ENCODE data around the gene IFT74. TPM values are rescaled to one million over a fixed set of nuclear protein-coding genes. Genes with fewer than 3 reads are reported as not detected.

Gene IFT74
- total RNA-seq, 1 experiment from 2014 or later = 16.2 TPM

- Histone ChIP-seq H2BK12ac (ENCODE audit: insufficient read length, low read depth, low read length) (no peak overlapping the region), H4K20me1 (ENCODE audit: control insufficient read depth, insufficient read depth, insufficient read length) (no peaks in the 10 kb centered on the region), H4K8ac (replicated peaks; ENCODE audit: insufficient read length, low read depth, low read length) (no peak overlapping the region), H2BK20ac (ENCODE audit: low read depth, low read length, poor library complexity, severe bottlenecking) (no peak overlapping the region), H4K91ac (ENCODE audit: insufficient read length, low read depth, low read length) (no peak overlapping the region), H3K23ac (ENCODE audit: insufficient read length, low read depth, low read length) (no peak overlapping the region), H3K14ac (ENCODE audit: insufficient read depth, low read length) (no peak overlapping the region), H2BK5ac (ENCODE audit: insufficient read length, low read length) (no peak overlapping the region), H2BK120ac (ENCODE audit: low read depth, low read length, poor library complexity, severe bottlenecking) (no peak overlapping the region), H3K79me1 (ENCODE audit: insufficient read depth, low read depth, low read length, poor library complexity, severe bottlenecking) (no peaks in the 10 kb centered on the region), H3T11ph (ENCODE audit: low read length) (no peak overlapping the region), H3K23me2 (ENCODE audit: insufficient read length, low read depth, low read length, poor library complexity, severe bottlenecking) (no peaks in the 10 kb centered on the region), H3K4ac (ENCODE audit: low read depth, low read length) (no peak overlapping the region), H2AFZ (ENCODE audit: low read length) (no peak overlapping the region), H3K79me2 (ENCODE audit: insufficient read depth, low read length) (no peaks in the 10 kb centered on the region), H3K27me3 (ENCODE audit: insufficient read depth, low read length) (no peaks in the 10 kb centered on the region), H3K4me1 (ENCODE audit: insufficient read depth, low read length) (no peaks in the 10 kb centered on the region), H2AK5ac (ENCODE audit: insufficient read length, low read length) (no peak overlapping the region), H2BK15ac (ENCODE audit: low read depth, low read length) (no peak overlapping the region), H3K56ac (ENCODE audit: insufficient read length, low read depth, low read length) (no peak overlapping the region), H3K4me2 (ENCODE audit: insufficient read depth, insufficient read length, low read length) (no peak overlapping the region), H4K5ac (ENCODE audit: insufficient read length, low read depth, low read length) (no peak overlapping the region), H3K9me3 (ENCODE audit: control insufficient read depth, low read depth, low read length) (no peaks in the 10 kb centered on the region), H3K18ac (ENCODE audit: insufficient read length, low read depth, low read length) (no peak overlapping the region), H3K9ac (ENCODE audit: extremely low read depth, insufficient read length, low read length) (no peak overlapping the region), H3K27ac (ENCODE audit: insufficient read length, low read depth, low read length) (no peak overlapping the region)
- DNase-seq = no peak
- no peak overlapping the region for H3K4me3 Mint-ChIP-seq
- H3K9me3 Mint-ChIP-seq = no peaks in the 10 kb centered on the region
- WGBS (ENCODE audit: extremely low coverage, insufficient read length, low lambda C conversion rate) = no CpG with 5 or more reads among the region's 1 CpG
- no peaks in the 10 kb centered on the region for H3K27me3 Mint-ChIP-seq (ENCODE audit: low read depth)
- TF ChIP-seq CTCF (conservative IDR thresholded peaks at IDR 0.05) = no peak
- peaks cover 0 to 2% (median 0%) of the 10 kb centered on the region in 3 experiments; a peak in 1 of 7 replicates for H3K36me3 Mint-ChIP-seq (ENCODE audit: insufficient read depth in 1 of 3, low read depth in 3 of 3)
- H3K27ac Mint-ChIP-seq = no peak overlapping the region
- H3K4me1 Mint-ChIP-seq = peaks cover 4 to 5% of the 10 kb centered on the region in 2 experiments; a peak in 2 of 4 replicates
These were observed 109.1 kb downstream of the IFT74 start for GRCh38 chr9:27065288-27065687.
